HG02588 (cell line): ENCODE data around the gene PLIN3.
A peak's percentile ranks its signal among the peaks of the same experiment; 100 is the strongest.
"Not testable (repeated sequence)": the region's sequence is repeated elsewhere in the genome, so short reads cannot be mapped to it uniquely, and the experiment has no call there.

Source experiments
- ATAC-seq: cut with Tn5 transposase; IDR thresholded peaks from one replicate; pipeline ENCODE4 v1.9.1; 2021; ENCODE audit warnings: mild to moderate bottlenecking, moderate library complexity; ENCODE audit not compliant: unreplicated experiment

The PLIN3 gene

GRCh38 chr19:4849019-4849418 lies 18.4 kb downstream of the PLIN3 start:
- no peak for ATAC-seq

DNA sequence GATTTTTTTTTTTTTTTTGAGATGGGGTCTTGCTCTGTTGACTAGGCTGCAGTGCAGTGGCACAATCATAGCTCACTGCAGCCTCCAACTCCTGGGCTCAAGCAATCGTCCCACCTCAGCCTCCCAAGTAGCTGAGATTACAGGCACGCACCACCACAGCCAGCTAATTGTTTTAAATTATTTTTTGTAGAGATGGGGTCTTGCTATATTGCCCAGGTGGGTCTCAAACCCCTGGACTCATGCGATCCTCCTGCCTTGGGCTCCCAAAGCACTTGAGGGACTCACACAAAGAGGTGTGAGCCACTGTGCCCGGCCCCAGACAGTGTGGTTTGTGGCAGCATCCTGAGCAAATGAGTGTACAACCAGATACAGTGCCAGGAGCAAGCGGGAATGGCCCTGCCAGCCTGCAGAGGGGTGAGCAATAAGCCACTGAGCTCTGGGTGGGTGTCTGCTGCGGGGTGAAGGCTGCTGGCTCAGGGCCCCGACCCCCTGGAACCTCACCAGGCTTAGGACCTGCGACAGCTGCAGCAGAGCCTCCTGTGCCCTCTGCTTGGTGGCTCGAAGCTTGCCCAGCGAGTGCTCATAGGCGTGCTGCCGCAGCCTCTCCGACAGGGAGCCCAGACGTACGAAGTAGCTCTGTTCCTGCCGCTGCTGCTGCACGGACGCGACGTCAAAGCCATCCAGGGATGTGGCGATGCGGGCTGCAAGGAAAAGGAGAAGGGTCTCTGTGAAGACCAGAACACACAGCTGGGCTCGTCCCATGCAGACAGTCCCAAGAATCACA lies 20.1 kb downstream of the PLIN3 start:
- no peak for ATAC-seq

DNA sequence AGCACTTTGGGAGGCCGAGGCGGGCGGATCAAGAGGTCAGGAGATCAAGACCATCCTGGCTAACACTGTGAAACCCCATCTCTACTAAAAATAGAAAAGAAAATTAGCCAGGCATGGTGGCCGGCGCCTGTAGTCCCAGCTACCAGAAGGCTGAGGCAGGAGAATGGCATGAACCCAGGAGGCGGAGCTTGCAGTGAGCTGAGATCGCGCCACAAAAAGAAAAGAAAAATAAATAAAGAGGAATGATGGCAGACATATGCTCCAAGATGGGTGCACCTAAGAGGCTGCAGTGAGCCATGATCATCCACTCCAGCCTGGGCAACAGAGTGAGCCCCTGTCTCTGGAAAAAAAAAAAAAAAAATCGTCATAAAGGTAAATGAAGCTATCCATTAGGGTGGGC lies 21.5 kb downstream of the PLIN3 start:
- not testable (repeated sequence) for ATAC-seq

DNA sequence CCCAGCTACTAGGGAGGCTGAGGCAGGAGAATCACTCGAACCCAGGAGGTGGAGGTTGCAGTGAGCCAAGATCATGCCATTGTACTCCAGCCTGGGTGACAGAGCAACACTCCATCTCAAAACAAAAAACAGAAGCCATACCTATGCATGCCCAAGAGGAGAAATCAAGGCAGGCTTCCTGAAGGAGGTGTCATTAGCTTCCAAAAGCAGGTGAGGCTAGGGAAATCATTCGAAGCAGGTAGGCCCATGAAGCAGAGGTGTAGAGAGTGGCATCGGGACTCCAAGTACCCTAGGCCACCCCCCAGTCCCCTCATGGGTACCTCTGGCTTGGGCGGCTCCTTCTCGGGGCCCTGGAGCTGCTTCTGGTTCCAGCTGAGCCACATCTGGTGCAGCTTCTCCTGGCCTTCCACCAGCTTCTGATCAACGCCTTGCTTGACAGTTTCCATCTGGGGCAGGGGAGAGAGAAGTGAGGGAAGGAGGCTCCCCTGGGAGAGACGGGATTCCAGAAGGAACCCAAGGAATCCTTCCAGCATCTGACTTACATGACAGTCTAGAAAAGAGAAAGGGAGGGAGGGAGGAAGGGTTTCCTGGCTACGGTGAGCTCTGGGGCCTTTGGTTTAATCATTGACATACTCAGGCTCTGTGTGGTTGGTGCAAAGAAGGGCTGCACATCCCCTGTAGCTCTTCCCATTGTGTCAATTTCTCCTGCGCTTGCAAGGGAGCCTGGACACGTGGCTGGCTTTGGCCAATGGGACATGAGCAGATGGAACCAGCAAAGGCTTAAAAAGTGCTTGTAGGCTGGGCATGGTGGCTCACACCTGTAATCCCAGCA lies 22.9 kb downstream of the PLIN3 start:
- no peak for ATAC-seq

DNA sequence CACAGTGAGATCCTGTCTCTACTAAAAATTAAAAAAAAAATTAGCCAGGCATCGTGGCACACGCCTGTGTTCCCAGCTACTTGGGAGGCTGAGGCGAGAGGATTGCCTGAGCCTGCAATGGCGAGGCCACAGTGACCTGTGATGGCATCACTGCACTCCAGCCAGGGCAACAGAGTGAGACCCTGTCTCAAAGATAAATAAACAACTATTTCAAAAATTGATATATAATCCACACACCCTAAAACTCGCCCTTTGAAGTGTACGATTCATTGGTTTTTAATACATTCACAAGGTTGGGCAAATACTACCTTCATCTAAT lies 23.9 kb downstream of the PLIN3 start:
- ATAC-seq: no peak

GRCh38 chr19:4839192-4839591 lies 28.3 kb downstream of the PLIN3 start:
- no peak for ATAC-seq

DNA sequence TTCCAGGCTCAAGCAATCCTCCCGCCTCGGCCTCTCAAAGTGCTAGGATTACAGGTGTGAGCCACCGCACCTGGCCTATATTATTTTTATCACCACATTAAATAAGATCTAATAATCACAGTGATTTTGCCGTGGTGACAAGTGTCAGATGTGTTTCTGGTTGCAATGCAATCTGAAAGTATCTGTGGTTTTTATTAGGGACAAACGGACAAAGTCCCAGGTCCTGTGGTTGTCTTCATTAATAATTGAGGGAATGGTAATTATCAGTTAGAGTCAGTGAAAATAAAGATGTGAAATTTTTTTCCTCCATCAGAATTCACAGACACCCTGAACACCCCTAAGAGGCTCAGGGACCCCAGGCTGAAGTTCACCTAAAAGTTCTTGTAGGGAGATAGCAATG lies 34.7 kb downstream of the PLIN3 start:
- ATAC-seq: no peak

- ATAC-seq: not testable (repeated sequence)
These were observed 35.5 kb downstream of the PLIN3 start for GRCh38 chr19:4831979-4832340.

- peak; percentile 60 for ATAC-seq
These were observed 36.0 kb downstream of the PLIN3 start, which contains the start of gene TICAM1 for GRCh38 chr19:4831304-4831978. TICAM1 (minus strand) TSS chr19:4831712; CDS start chr19:4818377, 13,335 bp downstream.

DNA sequence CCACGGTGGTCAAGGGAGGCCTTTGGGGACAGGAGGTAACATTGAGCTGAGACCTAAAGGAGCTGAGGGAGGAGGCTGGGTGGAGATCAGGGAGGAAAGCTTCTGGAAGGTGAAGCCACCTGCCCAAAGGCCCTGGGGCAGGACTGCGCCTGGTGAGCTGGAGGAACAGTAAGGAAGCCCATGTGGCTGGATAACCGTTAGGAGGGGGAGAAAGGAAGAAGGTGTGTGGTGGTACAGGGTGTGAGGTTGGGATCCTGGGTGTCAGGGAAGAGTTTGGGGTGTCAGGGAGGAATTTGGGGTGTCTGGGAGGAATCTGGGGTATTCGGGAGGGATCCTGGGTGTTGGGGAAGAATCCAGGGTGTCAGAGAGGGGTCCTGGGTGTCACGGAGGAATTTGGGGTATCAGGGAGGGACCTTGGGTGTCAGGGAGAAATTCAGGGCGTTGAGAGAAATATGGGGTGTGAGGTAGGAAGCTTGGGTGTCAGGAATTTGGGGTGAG lies 36.6 kb downstream of the PLIN3 start:
- ATAC-seq: no peak

GRCh38 chr19:4830332-4830731 lies 37.1 kb downstream of the PLIN3 start:
- ATAC-seq: no peak

- no peak for ATAC-seq
These were observed 38.3 kb downstream of the PLIN3 start for GRCh38 chr19:4829001-4829712.

DNA sequence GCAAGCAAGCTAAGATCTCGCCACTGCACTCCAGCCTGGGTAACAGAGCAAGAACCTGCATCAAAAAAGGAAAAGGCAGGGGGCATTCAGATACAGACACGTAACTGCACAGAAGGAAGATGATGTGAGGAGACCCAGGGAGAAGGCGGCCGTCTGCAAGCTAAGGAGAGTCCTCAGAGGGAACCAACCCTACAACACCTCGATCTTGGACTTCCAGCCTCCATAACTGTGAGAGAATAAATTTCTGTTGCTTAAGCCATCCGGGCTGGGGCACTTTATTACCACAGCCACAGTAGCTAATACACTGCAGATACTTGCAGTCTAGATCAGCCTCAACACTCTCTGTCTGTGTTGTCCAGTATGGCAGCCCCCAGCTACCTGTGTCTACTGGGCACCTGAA lies 43.9 kb downstream of the PLIN3 start:
- ATAC-seq: no peak

GRCh38 chr19:4822354-4822753 lies 45.1 kb downstream of the PLIN3 start:
- ATAC-seq: not testable (repeated sequence)

DNA sequence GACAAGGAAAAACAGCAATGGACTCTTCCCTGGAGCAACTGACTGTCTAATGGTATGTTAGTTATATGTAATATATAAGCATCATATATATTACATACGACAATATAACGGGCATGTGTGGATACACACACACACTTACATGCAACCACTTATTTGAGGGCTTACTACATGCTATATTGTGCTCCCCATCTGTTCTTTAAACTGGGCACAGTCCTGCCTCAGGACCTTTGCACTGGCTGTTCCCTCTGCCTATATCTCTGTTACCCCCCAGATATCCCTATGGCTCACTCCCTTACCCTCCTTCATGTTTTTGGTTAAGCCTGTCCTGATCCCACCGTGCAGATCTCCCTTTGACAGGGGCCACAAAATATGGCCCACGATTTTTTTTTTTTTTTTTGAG lies 46.2 kb downstream of the PLIN3 start:
- ATAC-seq: no peak

GRCh38 chr19:4817467-4818277 lies 49.8 kb downstream of the PLIN3 start:
- ATAC-seq: no peak

DNA sequence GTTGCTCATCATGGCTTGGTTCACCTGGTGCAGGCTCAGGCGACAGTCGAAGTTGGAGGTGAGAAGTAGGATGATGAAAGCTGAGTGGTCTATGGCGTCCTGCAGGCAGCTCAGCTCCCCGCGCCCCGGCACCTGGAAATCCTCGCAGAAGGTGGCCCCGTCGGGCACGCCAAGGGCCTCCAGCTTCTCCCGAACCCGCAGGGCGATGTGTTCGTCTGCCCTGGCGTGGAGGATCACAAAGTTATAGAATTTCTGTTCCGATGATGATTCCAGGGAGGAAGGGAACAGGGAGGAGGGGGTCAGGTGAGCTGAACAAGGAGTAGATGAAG lies 50.6 kb downstream of the PLIN3 start:
- ATAC-seq: no peak

DNA sequence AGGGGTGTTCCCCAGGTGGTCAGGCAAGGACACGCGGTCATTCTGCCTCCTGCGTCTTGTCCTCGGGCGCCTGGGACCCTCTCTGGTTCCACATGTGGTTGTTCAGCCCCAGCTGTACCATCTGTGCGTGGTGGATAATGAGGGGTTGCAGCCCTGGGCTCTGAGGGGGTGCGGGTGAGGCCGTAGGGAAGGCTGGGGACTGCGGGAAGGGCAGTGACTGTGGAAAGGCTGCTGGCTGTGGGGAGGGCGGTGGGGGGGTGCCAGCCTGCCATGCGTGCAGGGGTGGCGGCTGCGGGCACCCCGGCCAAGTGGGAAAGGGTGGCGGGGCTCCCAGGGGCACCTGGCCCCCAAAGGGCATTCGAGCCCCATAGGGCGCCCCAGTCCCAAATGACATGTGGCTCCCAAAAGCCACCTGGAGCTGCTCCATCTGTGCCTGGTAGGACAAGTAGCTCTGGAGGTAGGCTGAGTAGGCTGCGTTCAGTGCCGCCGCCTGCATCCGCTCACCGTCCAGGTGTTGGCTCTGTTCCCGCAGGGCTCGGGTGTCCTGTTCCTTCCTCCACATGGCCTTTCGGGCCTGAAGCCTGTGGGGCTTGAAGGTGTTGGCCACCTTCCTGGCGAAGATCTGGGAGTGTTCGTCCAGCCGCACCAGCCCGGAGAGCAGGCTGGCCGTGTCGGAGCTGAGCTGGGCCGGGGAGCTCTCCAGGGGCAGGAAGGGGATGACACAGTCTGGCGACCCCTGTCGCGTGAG lies 51.1 kb downstream of the PLIN3 start:
- ATAC-seq: no peak

GRCh38 chr19:4815426-4816201 lies 51.9 kb downstream of the PLIN3 start:
- ATAC-seq: peak; percentile 57
